HG03354 (cell line): ENCODE data around the gene BFSP1.

Experiments
- ATAC-seq: cut with Tn5 transposase; IDR thresholded peaks from one replicate; pipeline ENCODE4 v1.9.1; 2021; ENCODE audit warnings: mild to moderate bottlenecking; ENCODE audit not compliant: unreplicated experiment, poor library complexity, severe bottlenecking

The BFSP1 gene

GRCh38 chr20:17530716-17531664 is at the start of gene BFSP1:
Gene BFSP1, minus strand, starts transcription at chr20:17531379. Its CDS starts 50 bp downstream, at chr20:17531329.
- no peak for ATAC-seq

- ATAC-seq: no peak
Observed at GRCh38 chr20:17580895-17581294, 49.7 kb upstream of the BFSP1 start.

GRCh38 chr20:17579369-17580039 is 48.3 kb upstream of the BFSP1 start:
- ATAC-seq: no peak

GRCh38 chr20:17576215-17576614 is 45.0 kb upstream of the BFSP1 start:
- no peak for ATAC-seq

- ATAC-seq: no peak
Observed at GRCh38 chr20:17573463-17573862, 42.3 kb upstream of the BFSP1 start.

- ATAC-seq: no peak
Observed at GRCh38 chr20:17572034-17572638, 41.0 kb upstream of the BFSP1 start.

- peak; percentile 27 for ATAC-seq
Observed at GRCh38 chr20:17571153-17571527, 40.0 kb upstream of the BFSP1 start.

GRCh38 chr20:17570347-17571152 is 39.4 kb upstream of the BFSP1 start:
- peak; percentile 51 for ATAC-seq

- ATAC-seq: peak; percentile 93
Observed at GRCh38 chr20:17569616-17570346, 38.6 kb upstream of the BFSP1 start, which contains the start of gene DSTN. Gene DSTN, plus strand, starts transcription at chr20:17570075. Its CDS starts 134 bp downstream, at chr20:17570209.

- no peak for ATAC-seq
Observed at GRCh38 chr20:17568972-17569521, 37.9 kb upstream of the BFSP1 start.

- ATAC-seq: no peak
Observed at GRCh38 chr20:17568045-17568788, 37.0 kb upstream of the BFSP1 start.

GRCh38 chr20:17566345-17566744 is 35.2 kb upstream of the BFSP1 start:
- ATAC-seq: no peak

- ATAC-seq: no peak
Observed at GRCh38 chr20:17565169-17565845, 34.1 kb upstream of the BFSP1 start.

GRCh38 chr20:17562804-17563305 is 31.7 kb upstream of the BFSP1 start:
- ATAC-seq: no peak

GRCh38 chr20:17560344-17561074 is 29.3 kb upstream of the BFSP1 start:
- ATAC-seq: no peak

- no peak for ATAC-seq
Observed at GRCh38 chr20:17559338-17559737, 28.2 kb upstream of the BFSP1 start.

GRCh38 chr20:17558941-17559304 is 27.7 kb upstream of the BFSP1 start:
- no peak for ATAC-seq
